ENCODE results near the gene FAM83C.

- TF ChIP-seq MAX (IDR thresholded peaks at IDR 0.05; ENCODE audit: low read depth) = no peak
- TF ChIP-seq CTCF (IDR thresholded peaks at IDR 0.05) = peak; percentile 24
- peak; percentile 97 for TF ChIP-seq POLR2AphosphoS5 (IDR thresholded peaks at IDR 0.05; ENCODE audit: low read depth, low read length)
- peak; percentile 65; the same call in 1 of the 2 replicates for TF ChIP-seq TAF1 (IDR thresholded peaks at IDR 0.05; ENCODE audit: borderline replicate concordance, low read depth, low read length)
- no peak for TF ChIP-seq EP300 (IDR thresholded peaks at IDR 0.05; ENCODE audit: borderline replicate concordance in 1 of 2, low read depth in 1 of 2, low read length in 1 of 2)
- TF ChIP-seq PBX3 (IDR thresholded peaks at IDR 0.05) = no peak; the same call in none of the 2 replicates
- no peak for TF ChIP-seq EZH2phosphoT487 (IDR thresholded peaks at IDR 0.05; ENCODE audit: borderline replicate concordance, low read depth)
- TF ChIP-seq USF2 (IDR thresholded peaks at IDR 0.05; ENCODE audit: borderline replicate concordance, low read depth, low read length) = no peak
Measured at GRCh38 chr20:35277531-35278395, 14.5 kb downstream of the FAM83C start, which contains the start of gene MMP24OS.

Data from SK-N-SH (cell line).